Parathyroid adenoma (tissue), 2 donors: ENCODE measurements around the gene HNRNPA1.

Experiments
- H2AFZ ChIP-seq: fragments of 300-600 bp; sonication (generic); one replicate; pipeline ENCODE4 v1.7.0; 2017; ENCODE audit warnings: antibody characterized with exemption, mild to moderate bottlenecking
- H3K27ac ChIP-seq: fragments of 300-600 bp; sonication (generic); one replicate; pipeline ENCODE4 v1.7.0; 2017
- H3K27me3 ChIP-seq: fragments of 300-600 bp; sonication (generic); one replicate; pipeline ENCODE4 v1.7.0; 2017; ENCODE audit warnings: low read length; ENCODE audit not compliant: control insufficient read depth, insufficient read depth
- H3K36me3 ChIP-seq: fragments of 300-600 bp; sonication (generic); one replicate; pipeline ENCODE4 v1.7.0; 2017; ENCODE audit warnings: low read length; ENCODE audit not compliant: control insufficient read depth, insufficient read depth
- H3K4me1 ChIP-seq: fragments of 300-600 bp; sonication (generic); one replicate; pipeline ENCODE4 v1.7.0; 2017; ENCODE audit warnings: control low read depth
- H3K4me2 ChIP-seq: fragments of 300-600 bp; sonication (generic); one replicate; pipeline ENCODE4 v1.7.0; 2017; ENCODE audit warnings: low read length
- H3K4me3 ChIP-seq: fragments of 300-600 bp; sonication (generic); one replicate; pipeline ENCODE4 v1.7.0; 2017; ENCODE audit warnings: low read depth, low read length
- H3K79me2 ChIP-seq: fragments of 300-600 bp; sonication (generic); one replicate; pipeline ENCODE4 v1.7.0; 2017; ENCODE audit warnings: control low read depth
- H3K9ac ChIP-seq: fragments of 300-600 bp; sonication (generic); one replicate; pipeline ENCODE4 v1.7.0; 2017; ENCODE audit warnings: mild to moderate bottlenecking
- H3K9me3 ChIP-seq: fragments of 300-600 bp; sonication (generic); one replicate; pipeline ENCODE4 v1.7.0; 2017; ENCODE audit warnings: low read length; ENCODE audit not compliant: control insufficient read depth
- CTCF ChIP-seq: fragments of 300-600 bp; sonication (generic); IDR thresholded peaks from one replicate; pipeline ENCODE4 v1.7.0; 2017; ENCODE audit warnings: antibody characterized with exemption, mild to moderate bottlenecking
- donor health status: primary hyperparathyroidism.

HNRNPA1 gene

DNA sequence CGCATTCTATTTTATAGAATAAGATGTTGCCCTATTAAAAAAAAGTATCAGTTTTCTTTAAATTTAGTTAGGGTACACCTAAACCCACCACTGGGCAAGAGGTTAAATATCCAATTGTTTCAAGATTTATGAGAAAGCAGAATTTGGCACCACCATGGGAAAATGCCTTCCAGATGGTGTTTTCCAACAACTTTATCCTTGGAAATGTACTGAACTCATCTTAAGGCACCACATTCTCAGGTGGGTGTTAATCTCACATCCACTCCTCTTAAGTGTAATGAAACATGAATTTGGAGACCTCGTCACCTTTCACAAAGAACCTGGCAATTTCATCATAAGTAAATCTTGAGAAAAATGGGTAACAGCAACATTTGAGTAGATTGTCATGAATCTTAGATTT is 13.7 kb upstream of the HNRNPA1 start:
- Histone ChIP-seq H3K79me2 (peaks cover 54% of the 10 kb centered on the region), H2AFZ (no peak overlapping the region), H3K27me3 (no peaks in the 10 kb centered on the region), H3K9ac (no peak overlapping the region), H3K36me3 (no peaks in the 10 kb centered on the region), H3K4me3 (no peak overlapping the region), H3K9me3 (no peaks in the 10 kb centered on the region), H3K27ac (no peak overlapping the region), H3K4me2 (no peak overlapping the region), H3K4me1 (peaks cover 19% of the 10 kb centered on the region)
- no peak for TF ChIP-seq CTCF

DNA sequence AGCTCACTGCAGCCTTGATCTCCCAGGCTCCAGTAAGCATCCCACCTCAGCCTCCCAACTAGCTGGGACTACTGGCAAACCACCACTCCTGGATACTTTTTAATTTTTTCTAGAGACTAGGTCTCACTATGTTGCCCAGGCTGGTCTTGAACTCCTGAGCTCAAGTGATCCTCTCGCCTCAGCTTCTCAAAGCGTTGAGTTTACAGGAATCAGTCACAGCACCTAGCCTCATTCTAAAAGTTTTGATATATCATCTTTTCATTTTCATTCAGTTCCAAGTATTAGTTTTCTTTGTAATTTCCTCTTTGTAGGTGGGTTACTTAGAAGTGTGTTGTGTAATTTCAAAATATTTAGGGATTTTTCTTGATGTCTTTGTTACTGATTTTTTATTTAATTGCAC is 10.2 kb upstream of the HNRNPA1 start:
- Histone ChIP-seq H2AFZ (no peak overlapping the region), H3K4me2 (no peak overlapping the region), H3K27me3 (no peaks in the 10 kb centered on the region), H3K9me3 (no peaks in the 10 kb centered on the region), H3K27ac (no peak overlapping the region), H3K9ac (no peak overlapping the region), H3K4me3 (no peak overlapping the region), H3K79me2 (peaks cover 74% of the 10 kb centered on the region), H3K4me1 (peaks cover 1% of the 10 kb centered on the region), H3K36me3 (no peaks in the 10 kb centered on the region)
- no peak for TF ChIP-seq CTCF

DNA sequence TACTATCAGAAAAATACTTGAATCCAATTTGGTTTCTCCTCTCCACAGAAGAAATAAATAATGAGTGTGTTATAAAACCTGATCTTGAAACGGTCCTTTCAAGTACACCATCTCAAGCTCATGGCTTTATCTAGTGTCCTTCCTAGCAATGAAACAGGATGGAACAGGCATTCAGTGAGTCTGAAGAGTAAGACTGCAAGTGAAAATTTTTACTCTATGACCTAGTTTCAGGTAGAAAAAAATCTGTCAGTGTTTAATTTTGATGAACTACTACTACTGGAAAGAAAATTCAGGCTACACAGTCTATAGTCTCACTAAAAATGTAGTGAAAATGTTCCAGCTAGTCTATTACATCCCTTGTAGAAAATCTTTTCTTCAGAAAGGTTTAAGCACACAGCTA is 8.3 kb upstream of the HNRNPA1 start:
- H3K4me2 ChIP-seq: no peak overlapping the region
- no peak overlapping the region for H2AFZ ChIP-seq
- no peak overlapping the region for H3K27ac ChIP-seq

GRCh38 chr12:54273981-54274380 is 6.5 kb upstream of the HNRNPA1 start:
- no peak overlapping the region for H3K9ac ChIP-seq
- no peaks in the 10 kb centered on the region for H3K27me3 ChIP-seq
- TF ChIP-seq CTCF: no peak
- H3K79me2 ChIP-seq: peaks cover 66% of the 10 kb centered on the region
- H3K4me1 ChIP-seq: peaks cover 7% of the 10 kb centered on the region
- no peak overlapping the region for H2AFZ ChIP-seq
- H3K4me2 ChIP-seq: no peak overlapping the region
- no peaks in the 10 kb centered on the region for H3K36me3 ChIP-seq
- H3K9me3 ChIP-seq: no peaks in the 10 kb centered on the region
- no peak overlapping the region for H3K27ac ChIP-seq
- H3K4me3 ChIP-seq: no peak overlapping the region

More for the DNA sequence above, 8.3 kb upstream of the HNRNPA1 start:
- Histone ChIP-seq H3K4me1 (no peaks in the 10 kb centered on the region), H3K79me2 (peaks cover 75% of the 10 kb centered on the region), H3K9me3 (no peaks in the 10 kb centered on the region), H3K9ac (no peak overlapping the region), H3K27me3 (no peaks in the 10 kb centered on the region), H3K4me3 (no peak overlapping the region), H3K36me3 (no peaks in the 10 kb centered on the region)
- no peak for TF ChIP-seq CTCF

GRCh38 chr12:54276368-54276767 is 4.2 kb upstream of the HNRNPA1 start:
- no peaks in the 10 kb centered on the region for H3K9me3 ChIP-seq
- no peak overlapping the region for H3K4me3 ChIP-seq
- no peak for TF ChIP-seq CTCF
- no peaks in the 10 kb centered on the region for H3K36me3 ChIP-seq
- H2AFZ ChIP-seq: no peak overlapping the region
- no peak overlapping the region for H3K27ac ChIP-seq
- no peak overlapping the region for H3K9ac ChIP-seq
- H3K79me2 ChIP-seq: peaks cover 49% of the 10 kb centered on the region
- no peaks in the 10 kb centered on the region for H3K27me3 ChIP-seq
- H3K4me1 ChIP-seq: peaks cover 7% of the 10 kb centered on the region
- no peak overlapping the region for H3K4me2 ChIP-seq
